Transverse colon (tissue), 4 donors: ENCODE data around the gene TSPYL4. TPM values are rescaled to one million over a fixed set of nuclear protein-coding genes. Genes with fewer than 3 reads are reported as not detected.

Experiments used
- DNase-seq: peaks from one replicate; pipeline ENCODE4 v3.0.0-alpha.2; 2019
- H3K27ac ChIP-seq, 4 donors: fragments of 200-600 bp; sonication (generic); 2 replicates each; pipeline ENCODE4 v1.5.1; 2016 to 2018; ENCODE audit warnings: inconsistent platforms in 4 of 4
- H3K27me3 ChIP-seq: fragments of 200-600 bp; sonication (generic); 2 replicates; pipeline ENCODE4 v1.5.1; 2017; ENCODE audit warnings: inconsistent platforms
- H3K36me3 ChIP-seq, 4 donors: fragments of 200-600 bp; sonication (generic); 2 replicates each; pipeline ENCODE4 v1.5.1; 2017 to 2019; ENCODE audit warnings: inconsistent platforms in 4 of 4
- H3K4me1 ChIP-seq, 4 donors: fragments of 200-600 bp; sonication (generic); 2 replicates each; pipeline ENCODE4 v1.5.1; 2017 to 2020; ENCODE audit warnings: inconsistent platforms in 4 of 4
- H3K4me3 ChIP-seq, 4 donors: fragments of 200-600 bp; sonication (generic); 1 replicate in 1 of 4; 2 replicates in 3 of 4; pipeline versions ENCODE4 v1.5.1 to v1.6.1; 2017 to 2019; ENCODE audit warnings: inconsistent platforms in 4 of 4
- H3K9me3 ChIP-seq, 2 donors: fragments of 200-600 bp; sonication (generic); 2 replicates each; pipeline ENCODE4 v1.5.1; 2017 to 2019; ENCODE audit warnings: inconsistent platforms in 2 of 2
- CTCF ChIP-seq, 5 experiments: fragments of 200-600 bp in 3 of 5; fragments of 450-650 bp in 2 of 5; sonication (generic) in 3 of 5; IDR thresholded peaks; 1 replicate in 2 of 5; 2 replicates in 3 of 5; pipeline ENCODE4 v1.5.1; 2016 to 2017; ENCODE audit warnings: antibody characterized with exemption in 5 of 5, inconsistent platforms in 3 of 5, mild to moderate bottlenecking in 2 of 5, moderate library complexity in 1 of 5
- EP300 ChIP-seq: sonication (generic); formaldehyde crosslinking; IDR thresholded peaks from one replicate; pipeline ENCODE4 v1.6.1; 2017; ENCODE audit warnings: antibody characterized with exemption, low read depth
- POLR2A ChIP-seq: fragments of 450-650 bp; IDR thresholded peaks from one replicate; pipeline ENCODE4 v1.6.1; 2016; ENCODE audit warnings: antibody characterized with exemption, mild to moderate bottlenecking, moderate library complexity
- POLR2AphosphoS5 ChIP-seq, 3 donors: sonication (generic); formaldehyde crosslinking; IDR thresholded peaks; one replicate each; pipeline ENCODE4 v1.6.1; 2016; ENCODE audit warnings: antibody characterized with exemption in 3 of 3
- WGBS, 2 donors: methylation state at CpG; one replicate each; pipeline ENCODE4 v1.1.5; 2018; ENCODE audit warnings: low coverage in 1 of 2; 5-methylcytosine and 5-hydroxymethylcytosine counted together
- in situ Hi-C, 4 donors: fragments of 200-750 bp; cut with MboI; loops; one replicate each; pipeline versions ENCODE4 v1.15.0 to v1.15.1; 2017; ENCODE audit warnings: low sequenced_read_pairs in 3 of 4, low pct_ligation_motif_present in 1 of 4, low pct_unique_long_range_greater_than_20kb in 1 of 4
- intact Hi-C: fragments of 100-400 bp; cut with DNase I; formaldehyde crosslinking; loops from one replicate; pipeline ENCODE4 v1.15.1; 2023; ENCODE audit warnings: low total_unique reads
- total RNA-seq, 4 donors: library from RNA; depleted of rRNA; stranded (reverse); fragments of >200 nt; gene quantifications; one replicate each; pipeline ENCODE4 v1.1.0, GENCODE V29; 2016

TSPYL4 gene
- total RNA-seq, 4 donors from 2014 or later: 3.0 to 7.8 (median 6.4) TPM

DNA sequence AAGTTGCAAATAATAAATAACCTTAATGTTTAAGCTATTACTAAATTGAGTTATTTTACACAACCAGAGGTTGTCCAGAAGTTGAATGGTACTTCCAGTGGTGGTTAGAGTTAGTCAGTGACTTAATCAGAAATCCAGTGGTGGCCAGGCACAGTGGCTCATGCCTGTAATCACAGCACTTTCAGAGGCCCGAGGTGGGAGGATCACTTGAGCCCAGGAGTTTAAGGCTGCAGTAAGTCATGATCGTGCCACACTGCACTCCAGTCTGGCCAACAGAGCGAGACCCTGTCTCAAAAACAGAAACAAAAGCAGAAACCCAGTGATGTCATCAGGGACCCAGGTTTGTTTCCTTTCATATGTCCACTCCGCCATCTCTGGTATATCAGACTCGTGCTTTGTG lies 35.0 kb downstream of the TSPYL4 start:
- in situ Hi-C loops: no loop called here
- WGBS, 2 donors: 50 to 81% methylated on average over 2 to 5 of the region's 5 CpGs

DNA sequence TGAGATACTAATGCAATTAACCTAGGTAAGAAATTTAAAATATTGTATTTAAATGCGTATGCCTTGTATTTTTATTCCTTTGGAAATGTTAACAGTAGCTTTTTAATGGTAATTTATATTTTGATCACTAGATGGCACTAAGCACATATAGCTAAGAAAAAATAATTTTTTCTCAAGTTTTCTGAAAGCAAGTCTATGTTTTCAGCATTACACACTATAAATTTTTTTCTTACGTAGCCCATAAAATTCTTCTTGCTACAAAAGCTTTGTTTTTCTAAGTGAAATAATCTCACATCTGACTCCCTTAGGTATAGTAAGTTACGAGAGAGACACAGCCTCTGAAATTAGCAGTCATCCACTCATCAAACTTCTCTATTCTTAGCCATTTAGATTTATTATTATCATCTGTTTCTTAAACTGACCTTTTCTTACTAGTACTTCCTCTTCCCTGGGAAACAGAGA lies 35.7 kb downstream of the TSPYL4 start:
- no peaks in the 10 kb centered on the region for H3K27me3 ChIP-seq
- in situ Hi-C loops: no loop called here
- peaks cover 0 to 4% (median 0%) of the 10 kb centered on the region in 4 donors for H3K36me3 ChIP-seq
- intact Hi-C loops: no loop called here
- no peak for DNase-seq
- no peaks in the 10 kb centered on the region for H3K4me1 ChIP-seq
- H3K9me3 ChIP-seq: no peaks in the 10 kb centered on the region
- no peak overlapping the region for H3K27ac ChIP-seq
- no peak for TF ChIP-seq POLR2A
- TF ChIP-seq CTCF (IDR thresholded peaks at IDR 0.05): peak; percentile 18 to 56 (median 33)
- no peak overlapping the region for H3K4me3 ChIP-seq
- WGBS, 2 donors: 50 to 53% methylated on average over 3 of the region's 3 CpGs

More for the DNA sequence above, 35.0 kb downstream of the TSPYL4 start:
- Histone ChIP-seq H3K36me3 (peaks cover 0 to 5% (median 0%) of the 10 kb centered on the region in 4 donors), H3K4me3 (no peak overlapping the region), H3K27ac (no peak overlapping the region), H3K9me3 (no peaks in the 10 kb centered on the region), H3K27me3 (no peaks in the 10 kb centered on the region), H3K4me1 (no peaks in the 10 kb centered on the region)
- intact Hi-C loops: no loop called here
- TF ChIP-seq CTCF (IDR thresholded peaks at IDR 0.05): no peak
- DNase-seq: no peak

DNA sequence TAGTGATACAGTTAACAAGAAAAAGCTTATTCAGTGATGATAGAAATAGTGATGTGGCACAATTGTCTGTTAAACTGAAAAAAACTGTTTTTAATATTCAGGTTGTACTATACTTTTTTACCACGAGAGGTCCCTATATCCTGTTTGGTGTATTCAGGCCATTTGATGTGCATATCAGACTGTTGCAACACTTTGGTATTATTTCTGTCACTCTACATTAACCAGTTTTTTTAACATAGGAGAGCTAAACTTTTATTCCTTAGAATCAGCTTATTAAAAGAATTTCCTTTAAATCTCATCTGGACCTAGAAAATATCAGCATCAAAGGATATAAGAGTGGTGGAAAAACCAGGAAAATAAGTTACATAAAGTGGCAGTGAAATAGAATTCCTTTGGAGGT lies 36.8 kb downstream of the TSPYL4 start:
- Histone ChIP-seq H3K4me1 (no peaks in the 10 kb centered on the region), H3K36me3 (no peaks in the 10 kb centered on the region), H3K27ac (no peak overlapping the region), H3K27me3 (no peaks in the 10 kb centered on the region), H3K4me3 (no peak overlapping the region), H3K9me3 (no peaks in the 10 kb centered on the region)
- TF ChIP-seq POLR2AphosphoS5 (IDR thresholded peaks at IDR 0.05): no peak
- peak; percentile 29 to 46 (median 43) for TF ChIP-seq CTCF (IDR thresholded peaks at IDR 0.05)
- WGBS, 2 donors: 0 to 12% methylated on average over 1 of the region's 1 CpG
- intact Hi-C loops (no loop called here), in situ Hi-C loops (no loop called here)
- DNase-seq: no peak

DNA sequence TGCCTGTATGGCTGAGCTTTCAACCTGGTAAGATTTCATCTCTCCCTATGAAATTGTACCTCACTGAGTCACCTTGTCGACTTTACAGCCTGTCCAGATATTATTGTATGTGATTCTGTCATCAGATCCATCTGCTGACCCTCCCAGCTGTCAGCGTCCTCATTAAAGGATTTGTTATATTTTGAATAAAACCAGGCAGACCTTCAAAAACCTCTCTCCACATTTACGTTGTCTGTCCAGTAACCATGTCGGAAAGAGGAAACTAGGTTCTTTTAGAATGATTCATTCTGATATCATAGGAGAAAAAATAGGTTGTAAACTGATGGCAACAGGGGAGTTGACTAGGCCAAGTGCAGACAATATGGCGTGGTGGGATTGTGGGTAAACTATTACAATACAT lies 38.5 kb downstream of the TSPYL4 start:
- no peak for DNase-seq
- Histone ChIP-seq H3K27me3 (no peaks in the 10 kb centered on the region), H3K4me1 (no peaks in the 10 kb centered on the region), H3K27ac (no peak overlapping the region), H3K9me3 (no peaks in the 10 kb centered on the region), H3K4me3 (no peak overlapping the region), H3K36me3 (no peaks in the 10 kb centered on the region)
- WGBS, 2 donors: 87 to 90% methylated on average over 5 of the region's 5 CpGs
- intact Hi-C loops (no loop called here), in situ Hi-C loops (no loop called here)
- TF ChIP-seq CTCF (IDR thresholded peaks at IDR 0.05) (no peak), POLR2A (no peak), POLR2AphosphoS5 (IDR thresholded peaks at IDR 0.05) (no peak), EP300 (no peak)
